K562 (cell line): ENCODE measurements around the gene RCHY1. TPM values are rescaled to one million over a fixed set of nuclear protein-coding genes. Genes with fewer than 3 reads are reported as not detected.
"Not testable (repeated sequence)": the region's sequence is repeated elsewhere in the genome, so short reads cannot be mapped to it uniquely, and the experiment has no call there.

Source experiments
- ATAC-seq: fragments of 200-7000 bp; cut with Tn5 transposase; 3 replicates; pipeline ENCODE4 v1.9.1; 2020; ENCODE audit warnings: moderate library complexity
- BruUV-seq: library from RNA; stranded (reverse); fragments of 400-500 nt; replicated peaks from 2 replicates; lab custom pipeline; 2021; lab: Mats Ljungman, UMichigan
- CTCF ChIA-PET: fragments of 300-600 bp; formaldehyde crosslinking; extraction: SDS; loops from one replicate; lab custom pipeline; 2021; ENCODE audit warnings: low intra/inter-chr PET ratio; lab: Yijun Ruan, JAX
- POLR2A ChIA-PET: fragments of 300-600, 350-650 bp; sonication (Branson Sonifier 250); formaldehyde crosslinking; extraction: SDS; loops from one replicate; lab custom pipeline; 2021; ENCODE audit warnings: antibody characterized with exemption, inconsistent platforms; lab: Yijun Ruan, JAX
- DNase-seq, 4 experiments: peaks; one replicate each; pipeline versions ENCODE4 v3.0.0 to v3.0.0-alpha.2; 2011 to 2018; ENCODE audit warnings: low spot score in 3 of 4, mixed read lengths in 3 of 4; ENCODE audit errors: extremely low read depth in 1 of 4
- FAIRE-seq: peaks from 2 replicates; lab custom pipeline; 2011; peaks lifted over from hg19 to GRCh38; lab: Jason Lieb, UNC
- H2AFZ ChIP-seq: 2 replicates; pipeline ENCODE4 v1.6.0; 2011; ENCODE audit warnings: low read depth, low read length, control low read depth, inconsistent platforms
- H3K27ac ChIP-seq: fragments of 200-600 bp; 3 replicates; pipeline ENCODE4 v1.8.0; 2011; ENCODE audit warnings: low read depth, mild to moderate bottlenecking, control low read depth, inconsistent platforms, low read length, moderate library complexity, mixed read lengths; ENCODE audit errors: extremely low read depth
- H3K27me3 ChIP-seq, 2 experiments: fragments of 300-600 bp in 1 of 2; 2 replicates in 1 of 2; 3 replicates in 1 of 2; pipeline versions ENCODE4 v1.6.0 to v1.8.0; 2011; ENCODE audit warnings: inconsistent platforms in 2 of 2, low read length in 2 of 2, mild to moderate bottlenecking in 1 of 2, mixed read lengths in 1 of 2, moderate library complexity in 1 of 2; ENCODE audit not compliant: control insufficient read depth in 2 of 2, insufficient read depth in 2 of 2
- H3K36me3 ChIP-seq: fragments of 300-600 bp; 3 replicates; pipeline ENCODE4 v1.8.0; 2011; ENCODE audit warnings: mild to moderate bottlenecking, low read length, inconsistent platforms; ENCODE audit not compliant: control insufficient read depth, insufficient read depth
- H3K4me1 ChIP-seq, 2 experiments: fragments of 200-600 bp in 1 of 2; replicated peaks in 1 of 2; 2 replicates in 1 of 2; 3 replicates in 1 of 2; pipeline versions ENCODE4 v1.5.1 to v1.8.0; 2011; ENCODE audit warnings: inconsistent platforms in 2 of 2, low read length in 2 of 2, mild to moderate bottlenecking in 1 of 2, mixed read lengths in 1 of 2, moderate library complexity in 1 of 2; ENCODE audit not compliant: control insufficient read depth in 2 of 2, insufficient read depth in 2 of 2
- H3K4me2 ChIP-seq: 2 replicates; pipeline ENCODE4 v1.6.1; 2011; ENCODE audit warnings: low read length, control low read depth, inconsistent platforms, mixed read lengths; ENCODE audit not compliant: insufficient read depth
- H3K4me3 ChIP-seq: fragments of 200-600 bp; sonication (generic), shearing (Covaris generic); 2 replicates; pipeline ENCODE4 v1.5.1; 2016; ENCODE audit warnings: control low read depth, inconsistent platforms
- H3K79me2 ChIP-seq: fragments of 200-600 bp; 3 replicates; pipeline ENCODE4 v1.8.0; 2011; ENCODE audit warnings: low read length, inconsistent platforms; ENCODE audit not compliant: control insufficient read depth, insufficient read depth
- H3K9ac ChIP-seq, 2 experiments: 2 replicates each; pipeline versions ENCODE4 v1.6.0 to v1.6.1; 2011; ENCODE audit warnings: low read depth in 2 of 2, low read length in 2 of 2, control low read depth in 1 of 2, inconsistent platforms in 1 of 2, mild to moderate bottlenecking in 1 of 2, mixed read lengths in 1 of 2; ENCODE audit not compliant: insufficient read depth in 1 of 2
- H3K9me1 ChIP-seq: one replicate; pipeline ENCODE4 v1.6.0; 2011; ENCODE audit warnings: inconsistent platforms, mild to moderate bottlenecking, low read length, moderate library complexity; ENCODE audit not compliant: control insufficient read depth, insufficient read depth
- H3K9me3 ChIP-seq: replicated peaks from 2 replicates; pipeline ENCODE4 v1.5.1; 2011; ENCODE audit warnings: low read depth, low read length, inconsistent platforms; ENCODE audit not compliant: control insufficient read depth, insufficient read depth
- H4K20me1 ChIP-seq: replicated peaks from 2 replicates; pipeline ENCODE4 v1.6.1; 2011; ENCODE audit warnings: low read length, inconsistent platforms, mixed read lengths; ENCODE audit not compliant: control insufficient read depth, insufficient read depth
- BCOR ChIP-seq: fragments of 450-650 bp; IDR thresholded peaks from 2 replicates; pipeline ENCODE4 v1.6.1; 2016
- RBM25 ChIP-seq: fragments of 200-400 bp; formaldehyde crosslinking; IDR thresholded peaks from 2 replicates; pipeline ENCODE4 v1.6.1; 2018; ENCODE audit warnings: low read length, low read depth, moderate library complexity; ENCODE audit not compliant: severe bottlenecking
- SETDB1 ChIP-seq: IDR thresholded peaks from one replicate; pipeline ENCODE4 v1.6.1; 2012; ENCODE audit warnings: low read length, control low read depth, inconsistent platforms
- SRSF3 ChIP-seq: fragments of 200-400 bp; formaldehyde crosslinking; IDR thresholded peaks from 2 replicates; pipeline ENCODE4 v1.6.1; 2016; ENCODE audit warnings: mild to moderate bottlenecking, low read length, moderate library complexity; ENCODE audit not compliant: insufficient read depth
- ZNF699 ChIP-seq: fragments of 250-450 bp; sonication (Bioruptor Pico); IDR thresholded peaks from 2 replicates; pipeline ENCODE4 v1.8.0; 2021; ENCODE audit warnings: mild to moderate bottlenecking, moderate library complexity; ENCODE audit not compliant: insufficient replicate concordance
- WGBS: fragments of 100-300 bp; shearing (Covaris generic); methylation state at CpG from one replicate; pipeline ENCODE4 v1.1.6; 2016; ENCODE audit warnings: low coverage, mixed read lengths; ENCODE audit not compliant: insufficient coverage; ENCODE audit errors: missing lambda C conversion rate; 5-methylcytosine and 5-hydroxymethylcytosine counted together
- in situ Hi-C: fragments of 300-500 bp; cut with MboI; formaldehyde crosslinking; loops from 4 replicates; pipeline ENCODE4 v1.15.0; 2018; ENCODE audit warnings: inconsistent platforms, mixed read lengths
- intact Hi-C: fragments of 100-400 bp; cut with micrococcal nuclease; formaldehyde crosslinking; loops from 2 replicates; pipeline ENCODE4 v1.14.2; 2022
- polyA plus RNA-seq, 8 experiments: library from polyadenylated mRNA; depleted of rRNA in 4 of 8; stranded (reverse) in 5 of 8; unstranded in 3 of 8; fragments of >200 nt; fragmentation: Nextera tagmentation in 2 of 8; fragmentation: Illumina TruSeq in 1 of 8; extraction: Ambion mirVana in 2 of 8; extraction: Trizol in 1 of 8; gene quantifications; 2 replicates each; pipeline versions ENCODE4 v1.2.1 to v1.2.3, GENCODE V29; 2011 to 2014; ENCODE audit warnings: inconsistent platforms in 1 of 8, missing spikeins in 1 of 8
- total RNA-seq, 7 experiments: library from RNA; depleted of rRNA in 6 of 7; stranded (reverse); fragments of >200 nt in 6 of 7; fragmentation: Illumina TruSeq in 2 of 7; extraction: Trizol in 2 of 7; gene quantifications; 2 replicates each; pipeline versions ENCODE4 v1.2.1 to v1.2.3, GENCODE V29; 2011 to 2021; ENCODE audit warnings: low replicate concordance in 1 of 7

The RCHY1 gene
- total and polyA plus RNA-seq, 9 of the 15 experiments (the other 6 are each of a cell fraction or from before 2014, with no cell fraction given), result 27.3 to 85.1 (median 45.9) TPM

- no peak for TF ChIP-seq SRSF3
These were observed 31.3 kb upstream of the RCHY1 start (continued) for GRCh38 chr4:75545526-75545925.

- Histone ChIP-seq H4K20me1 (no peaks in the 10 kb centered on the region), H3K36me3 (peaks cover 6% of the 10 kb centered on the region; the same call in 1 of the 3 replicates), H3K4me3 (no peak overlapping the region), H3K79me2 (no peaks in the 10 kb centered on the region), H3K4me1 (no peaks in the 10 kb centered on the region; a peak in 1 of 5 replicates), H3K9me1 (no peaks in the 10 kb centered on the region), H3K27me3 (no peaks in the 10 kb centered on the region), H3K27ac (no peak overlapping the region), H2AFZ (no peak overlapping the region), H3K9ac (no peak overlapping the region), H3K4me2 (no peak overlapping the region), H3K9me3 (no peaks in the 10 kb centered on the region)
- WGBS, result 63% methylated on average over 3 of the region's 3 CpGs
- TF ChIP-seq BCOR (peak; percentile 37; the same call in 1 of the 2 replicates), ZNF699 (CRISPR knock-in tag) (no peak), RBM25 (peak; percentile 73), SETDB1 (no peak)
- in situ Hi-C loops (no loop called here), intact Hi-C loops (no loop called here)
- POLR2A ChIA-PET, result no interaction called here
- FAIRE-seq (no peak), ATAC-seq (no peak), DNase-seq (no peak)
- CTCF ChIA-PET, result no interaction called here
- no TSS peak for BruUV-seq
These were observed 30.7 kb upstream of the RCHY1 start for GRCh38 chr4:75544870-75545269.

- BruUV-seq, H3K4me2 ChIP-seq, CTCF ChIA-PET, H3K4me1 ChIP-seq, H3K79me2 ChIP-seq, H3K9ac ChIP-seq, POLR2A ChIA-PET, H3K9me3 ChIP-seq, H4K20me1 ChIP-seq, FAIRE-seq, DNase-seq, H2AFZ ChIP-seq, in situ Hi-C loops, H3K27ac ChIP-seq, H3K9me1 ChIP-seq, intact Hi-C loops, H3K27me3 ChIP-seq, ATAC-seq, H3K4me3 ChIP-seq, H3K36me3 ChIP-seq: not testable (repeated sequence)
- WGBS, result 85% methylated on average over 8 of the region's 8 CpGs
These were observed 30.0 kb upstream of the RCHY1 start for GRCh38 chr4:75544220-75544619.
